K562 treated with DMSO at 1 percent for 4 hours (cell line): ENCODE data around the gene FXN. TPM values are rescaled to one million over a fixed set of nuclear protein-coding genes. Genes with fewer than 3 reads are reported as not detected.

ENCODE experiments used
- total RNA-seq: library from RNA; unstranded; fragments of 300-600 nt; gene quantifications from 2 replicates; pipeline ENCODE4 v1.2.3, GENCODE V29; 2022; ENCODE audit not compliant: insufficient read depth

FXN gene
- total RNA-seq, result 6.9 and 8.3 TPM in 2 replicates

DNA sequence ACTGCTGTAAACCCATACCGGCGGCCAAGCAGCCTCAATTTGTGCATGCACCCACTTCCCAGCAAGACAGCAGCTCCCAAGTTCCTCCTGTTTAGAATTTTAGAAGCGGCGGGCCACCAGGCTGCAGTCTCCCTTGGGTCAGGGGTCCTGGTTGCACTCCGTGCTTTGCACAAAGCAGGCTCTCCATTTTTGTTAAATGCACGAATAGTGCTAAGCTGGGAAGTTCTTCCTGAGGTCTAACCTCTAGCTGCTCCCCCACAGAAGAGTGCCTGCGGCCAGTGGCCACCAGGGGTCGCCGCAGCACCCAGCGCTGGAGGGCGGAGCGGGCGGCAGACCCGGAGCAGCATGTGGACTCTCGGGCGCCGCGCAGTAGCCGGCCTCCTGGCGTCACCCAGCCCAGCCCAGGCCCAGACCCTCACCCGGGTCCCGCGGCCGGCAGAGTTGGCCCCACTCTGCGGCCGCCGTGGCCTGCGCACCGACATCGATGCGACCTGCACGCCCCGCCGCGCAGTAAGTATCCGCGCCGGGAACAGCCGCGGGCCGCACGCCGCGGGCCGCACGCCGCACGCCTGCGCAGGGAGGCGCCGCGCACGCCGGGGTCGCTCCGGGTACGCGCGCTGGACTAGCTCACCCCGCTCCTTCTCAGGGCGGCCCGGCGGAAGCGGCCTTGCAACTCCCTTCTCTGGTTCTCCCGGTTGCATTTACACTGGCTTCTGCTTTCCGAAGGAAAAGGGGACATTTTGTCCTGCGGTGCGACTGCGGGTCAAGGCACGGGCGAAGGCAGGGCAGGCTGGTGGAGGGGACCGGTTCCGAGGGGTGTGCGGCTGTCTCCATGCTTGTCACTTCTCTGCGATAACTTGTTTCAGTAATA, at the start of gene FXN:
TSS of gene FXN (plus strand) at position 315 of the 871 bp plus-strand sequence. CDS start at position 346, 31 bp downstream.

DNA sequence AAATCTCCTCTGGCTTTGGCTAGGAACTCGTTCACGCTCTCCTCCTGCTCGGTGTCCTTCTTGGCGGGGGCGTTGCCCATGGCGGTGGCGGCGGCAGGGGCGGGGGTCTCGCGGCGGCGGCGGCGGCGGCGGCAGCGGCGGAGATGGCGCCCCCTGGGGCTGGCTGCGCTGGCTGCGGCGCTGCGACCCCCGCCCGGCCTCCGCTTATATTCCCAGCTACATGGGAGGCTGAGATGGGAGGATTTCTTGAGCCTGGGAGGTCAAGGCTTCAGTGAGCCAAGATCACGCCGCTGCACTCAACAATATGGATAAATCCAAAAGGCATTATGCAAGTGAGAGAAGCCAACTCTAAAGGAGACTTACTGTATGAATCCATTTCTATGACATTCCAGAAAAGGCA, 21.5 kb upstream of the FXN start, which contains the start of gene PRKACG:
TSS of gene PRKACG (minus strand) at position 101 of the 400 bp plus-strand sequence. CDS start at position 80, 21 bp downstream.

Other genes starting within 250 kb of the FXN start
- not detected in 2 replicates for gene PRKACG, start 21.6 kb upstream of the FXN start, total RNA-seq
- 23.2 and 34.1 TPM in 2 replicates for gene TJP2, start 138.5 kb downstream of the FXN start, total RNA-seq